SK-N-SH (cell line): Measurements from ENCODE around the gene DPEP1. TPM values are rescaled to one million over a fixed set of nuclear protein-coding genes. Genes with fewer than 3 reads are reported as not detected.

Experiments
- CTCF ChIA-PET: fragments of 300-600, 350-600 bp; formaldehyde crosslinking; extraction: SDS; loops from one replicate; lab custom pipeline; 2021; lab: Yijun Ruan, JAX
- POLR2A ChIA-PET: fragments of 350-600 bp; sonication (Branson Sonifier 250); formaldehyde crosslinking; extraction: SDS; loops from one replicate; lab custom pipeline; 2020; ENCODE audit warnings: antibody characterized with exemption, inconsistent platforms; lab: Yijun Ruan, JAX
- DNase-seq: peaks from one replicate; pipeline ENCODE4 v3.0.0; 2012
- H2AFZ ChIP-seq: fragments of 200-600 bp; sonication (generic); 2 replicates; pipeline ENCODE4 v1.8.1; 2016; ENCODE audit warnings: antibody characterized with exemption, mild to moderate bottlenecking, low read depth
- H3F3A ChIP-seq: fragments of 200-600 bp; sonication (generic); replicated peaks from 2 replicates; pipeline ENCODE3; 2016; ENCODE audit warnings: antibody characterized with exemption, mild to moderate bottlenecking; ENCODE audit not compliant: insufficient read depth
- H3K27ac ChIP-seq, 2 experiments: fragments of 200-500 bp in 1 of 2; fragments of 200-600 bp in 1 of 2; sonication (Bioruptor generic) in 1 of 2; sonication (generic), shearing (Covaris generic) in 1 of 2; 2 replicates each; pipeline versions ENCODE4 v1.5.1 to v1.6.1; 2014 to 2016; ENCODE audit warnings: low read depth in 2 of 2, inconsistent platforms in 1 of 2, low read length in 1 of 2, mild to moderate bottlenecking in 1 of 2, mixed read lengths in 1 of 2
- H3K27me3 ChIP-seq: fragments of 200-600 bp; sonication (generic), shearing (Covaris generic); 2 replicates; pipeline ENCODE4 v1.6.1; 2016; ENCODE audit warnings: mixed run types; ENCODE audit not compliant: insufficient read depth
- H3K36me3 ChIP-seq, 2 experiments: fragments of 200-500 bp in 1 of 2; fragments of 200-600 bp in 1 of 2; sonication (Bioruptor generic) in 1 of 2; sonication (generic) in 1 of 2; replicated peaks in 1 of 2; 2 replicates each; pipeline versions ENCODE3 to v1.5.1; 2014 to 2016; ENCODE audit warnings: low read length in 1 of 2, mild to moderate bottlenecking in 1 of 2; ENCODE audit not compliant: insufficient read depth in 2 of 2, control insufficient read depth in 1 of 2
- H3K4me1 ChIP-seq, 2 experiments: fragments of 200-500 bp in 1 of 2; fragments of 200-600 bp in 1 of 2; sonication (Bioruptor generic) in 1 of 2; sonication (generic), shearing (Covaris generic) in 1 of 2; 2 replicates each; pipeline versions ENCODE4 v1.5.1 to v1.6.1; 2014 to 2016; ENCODE audit warnings: low read depth in 1 of 2, low read length in 1 of 2, mixed run types in 1 of 2; ENCODE audit not compliant: insufficient read depth in 2 of 2, control insufficient read depth in 1 of 2
- H3K4me2 ChIP-seq: fragments of 200-600 bp; sonication (generic), shearing (Covaris generic); 2 replicates; pipeline ENCODE4 v1.6.1; 2017; ENCODE audit warnings: mixed run types
- H3K4me3 ChIP-seq, 2 experiments: fragments of 200-500 bp in 1 of 2; fragments of 200-600 bp in 1 of 2; sonication (Bioruptor generic) in 1 of 2; sonication (generic), shearing (Covaris generic) in 1 of 2; 2 replicates each; pipeline versions ENCODE4 v1.5.1 to v1.8.1; 2014 to 2016; ENCODE audit warnings: low read depth in 2 of 2, inconsistent platforms in 1 of 2, low read length in 1 of 2, mild to moderate bottlenecking in 1 of 2, mixed read lengths in 1 of 2, moderate library complexity in 1 of 2
- H3K79me2 ChIP-seq: fragments of 200-600 bp; sonication (generic); 2 replicates; pipeline ENCODE4 v1.8.1; 2017; ENCODE audit warnings: mild to moderate bottlenecking; ENCODE audit not compliant: insufficient read depth
- H3K9ac ChIP-seq: fragments of 200-600 bp; sonication (generic); 2 replicates; pipeline ENCODE4 v1.6.1; 2017; ENCODE audit warnings: mixed run types
- H3K9me2 ChIP-seq: fragments of 200-600 bp; sonication (generic); 2 replicates; pipeline ENCODE4 v1.6.1; 2017; ENCODE audit warnings: mixed run types
- H3K9me3 ChIP-seq: fragments of 200-600 bp; sonication (generic); 2 replicates; pipeline ENCODE4 v1.6.1; 2017; ENCODE audit warnings: mixed run types, mild to moderate bottlenecking, moderate library complexity
- H4K20me1 ChIP-seq: fragments of 200-600 bp; sonication (generic); 2 replicates; pipeline ENCODE4 v1.6.1; 2017; ENCODE audit warnings: mild to moderate bottlenecking, mixed run types; ENCODE audit not compliant: insufficient read depth
- CHD2 ChIP-seq: fragments of 150-350 bp; IDR thresholded peaks from 2 replicates; pipeline ENCODE4 v1.6.1; 2018; ENCODE audit warnings: low read length; ENCODE audit not compliant: partially characterized antibody
- SMC3 ChIP-seq: IDR thresholded peaks from 2 replicates; pipeline ENCODE4 v1.6.1; 2012; ENCODE audit warnings: low read depth, low read length, improper control_type of control experiment
- WGBS: methylation state at CpG from one replicate; pipeline ENCODE4 v1.1.6; 2017; ENCODE audit warnings: low lambda C conversion rate; 5-methylcytosine and 5-hydroxymethylcytosine counted together
- polyA plus RNA-seq, 3 experiments: library from polyadenylated mRNA; depleted of rRNA; stranded (reverse); fragments of >200 nt; gene quantifications; 2 replicates each; pipeline ENCODE4 v1.2.3, GENCODE V29; 2012
- TF ChIP-seq, protein P1 (sequence below): IDR thresholded peaks from 2 replicates; pipeline ENCODE4 v1.6.1; 2012; ENCODE audit warnings: mild to moderate bottlenecking, low read depth, low read length, moderate library complexity
- TF ChIP-seq, protein P2 (sequence below): IDR thresholded peaks from 2 replicates; pipeline ENCODE4 v1.4.0; 2012; ENCODE audit warnings: low read depth, borderline replicate concordance
- TF ChIP-seq, protein P3 (sequence below): fragments of 150-350 bp; IDR thresholded peaks from 2 replicates; pipeline ENCODE4 v1.6.1; 2017; ENCODE audit warnings: antibody characterized with exemption, low read length, low read depth, borderline replicate concordance

Gene DPEP1
- polyA plus RNA-seq, 1 of the 3 experiments (the other 2 are of a cell fraction): 0.05 TPM

DNA sequence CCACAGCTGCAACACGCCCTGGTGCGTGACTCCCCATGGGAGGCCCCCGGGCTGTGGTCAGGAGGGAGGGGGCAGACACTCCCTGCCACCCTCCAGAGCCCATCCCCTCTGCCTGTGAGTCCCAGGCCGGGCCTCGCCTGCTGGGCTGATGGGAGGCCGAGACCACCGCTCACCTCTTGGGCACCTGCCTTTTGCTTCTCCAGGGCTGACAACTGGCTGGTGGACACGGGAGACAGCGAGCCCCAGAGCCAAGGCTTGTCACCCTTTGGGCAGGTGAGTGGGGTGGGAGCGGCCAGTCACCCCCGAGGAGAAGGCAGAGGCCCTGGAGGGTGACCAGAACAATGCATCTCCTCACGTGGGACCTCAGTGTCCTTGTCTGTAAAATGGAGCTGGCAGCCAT is 23.2 kb downstream of the DPEP1 start:
- no peaks in the 10 kb centered on the region for H3K79me2 ChIP-seq
- H3K36me3 ChIP-seq: no peaks in the 10 kb centered on the region
- H4K20me1 ChIP-seq: no peaks in the 10 kb centered on the region
- H2AFZ ChIP-seq: no peak overlapping the region
- H3K4me1 ChIP-seq: peaks cover 10 to 14% of the 10 kb centered on the region in 2 experiments; a peak in 3 of 4 replicates
- no peaks in the 10 kb centered on the region for H3K9me3 ChIP-seq
- H3F3A ChIP-seq: peaks cover 20% of the 10 kb centered on the region
- WGBS: no CpG with 5 or more reads among the region's 12 CpGs
- no peaks in the 10 kb centered on the region for H3K27me3 ChIP-seq
- H3K4me2 ChIP-seq: no peak overlapping the region
- DNase-seq: no peak
- H3K9ac ChIP-seq: no peak overlapping the region
- H3K27ac ChIP-seq: no peak overlapping the region
- no peak overlapping the region for H3K4me3 ChIP-seq
- H3K9me2 ChIP-seq: no peaks in the 10 kb centered on the region
- POLR2A ChIA-PET: no interaction called here
- TF ChIP-seq, protein P1, sequence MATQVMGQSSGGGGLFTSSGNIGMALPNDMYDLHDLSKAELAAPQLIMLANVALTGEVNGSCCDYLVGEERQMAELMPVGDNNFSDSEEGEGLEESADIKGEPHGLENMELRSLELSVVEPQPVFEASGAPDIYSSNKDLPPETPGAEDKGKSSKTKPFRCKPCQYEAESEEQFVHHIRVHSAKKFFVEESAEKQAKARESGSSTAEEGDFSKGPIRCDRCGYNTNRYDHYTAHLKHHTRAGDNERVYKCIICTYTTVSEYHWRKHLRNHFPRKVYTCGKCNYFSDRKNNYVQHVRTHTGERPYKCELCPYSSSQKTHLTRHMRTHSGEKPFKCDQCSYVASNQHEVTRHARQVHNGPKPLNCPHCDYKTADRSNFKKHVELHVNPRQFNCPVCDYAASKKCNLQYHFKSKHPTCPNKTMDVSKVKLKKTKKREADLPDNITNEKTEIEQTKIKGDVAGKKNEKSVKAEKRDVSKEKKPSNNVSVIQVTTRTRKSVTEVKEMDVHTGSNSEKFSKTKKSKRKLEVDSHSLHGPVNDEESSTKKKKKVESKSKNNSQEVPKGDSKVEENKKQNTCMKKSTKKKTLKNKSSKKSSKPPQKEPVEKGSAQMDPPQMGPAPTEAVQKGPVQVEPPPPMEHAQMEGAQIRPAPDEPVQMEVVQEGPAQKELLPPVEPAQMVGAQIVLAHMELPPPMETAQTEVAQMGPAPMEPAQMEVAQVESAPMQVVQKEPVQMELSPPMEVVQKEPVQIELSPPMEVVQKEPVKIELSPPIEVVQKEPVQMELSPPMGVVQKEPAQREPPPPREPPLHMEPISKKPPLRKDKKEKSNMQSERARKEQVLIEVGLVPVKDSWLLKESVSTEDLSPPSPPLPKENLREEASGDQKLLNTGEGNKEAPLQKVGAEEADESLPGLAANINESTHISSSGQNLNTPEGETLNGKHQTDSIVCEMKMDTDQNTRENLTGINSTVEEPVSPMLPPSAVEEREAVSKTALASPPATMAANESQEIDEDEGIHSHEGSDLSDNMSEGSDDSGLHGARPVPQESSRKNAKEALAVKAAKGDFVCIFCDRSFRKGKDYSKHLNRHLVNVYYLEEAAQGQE: no peak
- no peak for TF ChIP-seq CHD2
- TF ChIP-seq, protein P2, sequence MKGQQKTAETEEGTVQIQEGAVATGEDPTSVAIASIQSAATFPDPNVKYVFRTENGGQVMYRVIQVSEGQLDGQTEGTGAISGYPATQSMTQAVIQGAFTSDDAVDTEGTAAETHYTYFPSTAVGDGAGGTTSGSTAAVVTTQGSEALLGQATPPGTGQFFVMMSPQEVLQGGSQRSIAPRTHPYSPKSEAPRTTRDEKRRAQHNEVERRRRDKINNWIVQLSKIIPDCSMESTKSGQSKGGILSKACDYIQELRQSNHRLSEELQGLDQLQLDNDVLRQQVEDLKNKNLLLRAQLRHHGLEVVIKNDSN: no peak
- TF ChIP-seq, all 33 proteins: peak for 0
- CTCF ChIA-PET: interaction anchor here (1.2 to 1.8 kb wide), 3 partner anchors 17 to 71 kb away, joined by 4 to 6 read pairs (median 5); no protein-coding TSS in a partner anchor

GRCh38 chr16:89637379-89637778 is 23.9 kb downstream of the DPEP1 start:
- POLR2A ChIA-PET: no interaction called here
- TF ChIP-seq, protein P3, sequence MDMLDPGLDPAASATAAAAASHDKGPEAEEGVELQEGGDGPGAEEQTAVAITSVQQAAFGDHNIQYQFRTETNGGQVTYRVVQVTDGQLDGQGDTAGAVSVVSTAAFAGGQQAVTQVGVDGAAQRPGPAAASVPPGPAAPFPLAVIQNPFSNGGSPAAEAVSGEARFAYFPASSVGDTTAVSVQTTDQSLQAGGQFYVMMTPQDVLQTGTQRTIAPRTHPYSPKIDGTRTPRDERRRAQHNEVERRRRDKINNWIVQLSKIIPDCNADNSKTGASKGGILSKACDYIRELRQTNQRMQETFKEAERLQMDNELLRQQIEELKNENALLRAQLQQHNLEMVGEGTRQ: no peak
- TF ChIP-seq SMC3: no peak
- H3K36me3 ChIP-seq: no peaks in the 10 kb centered on the region

More at GRCh38 chr16:89637379-89637778, 23.9 kb downstream of the DPEP1 start:
- Histone ChIP-seq H3K9me3 (no peaks in the 10 kb centered on the region), H3K9me2 (no peaks in the 10 kb centered on the region), H3K4me2 (no peak overlapping the region), H3K4me1 (peaks cover 9 to 13% of the 10 kb centered on the region in 2 experiments; a peak in 3 of 4 replicates), H3F3A (peaks cover 16% of the 10 kb centered on the region), H4K20me1 (no peaks in the 10 kb centered on the region), H3K79me2 (no peaks in the 10 kb centered on the region), H2AFZ (no peak overlapping the region), H3K9ac (no peak overlapping the region), H3K4me3 (no peak overlapping the region), H3K27me3 (no peaks in the 10 kb centered on the region), H3K27ac (no peak overlapping the region)
- no peak for DNase-seq
- CTCF ChIA-PET: interaction anchor here (1.2 to 1.8 kb wide), 3 partner anchors 16 to 72 kb away, joined by 4 to 6 read pairs (median 5); no protein-coding TSS in a partner anchor
- WGBS: 66% methylated on average over 7 of the region's 10 CpGs
